ENCODE measurements around the gene QRICH2.

- TF ChIP-seq CTCF (IDR thresholded peaks at IDR 0.05) (no peak), POLR2AphosphoS5 (IDR thresholded peaks at IDR 0.05) (no peak), POLR2A (IDR thresholded peaks at IDR 0.05) (no peak)
Measured at GRCh38 chr17:76341301-76341700, 33.2 kb upstream of the QRICH2 start.
